ENCODE measurements around the gene PRKCA.

PRKCA gene

DNA sequence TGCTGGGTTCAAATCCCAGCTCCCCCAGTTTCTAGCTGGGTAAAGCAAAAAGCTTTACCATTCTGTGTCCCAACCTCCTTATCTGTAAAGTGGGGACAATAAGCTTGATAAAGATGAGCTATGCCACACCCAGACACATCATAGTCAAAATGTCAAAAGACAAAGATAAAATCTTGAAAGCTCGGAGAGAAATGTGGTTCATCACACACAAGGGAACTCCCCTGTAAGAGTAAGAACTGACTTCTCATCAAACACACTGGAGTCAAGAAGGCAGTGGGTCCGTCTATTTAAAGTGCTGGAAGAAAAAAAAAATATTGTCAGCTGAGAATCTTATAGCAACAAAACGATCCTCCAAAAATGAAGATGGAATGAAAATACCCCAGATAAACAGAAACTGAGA lies 557.8 kb downstream of the PRKCA start:
- no peak for FAIRE-seq

All from islet of Langerhans (tissue), 1 donor.